Esophagus muscularis mucosa (tissue), 4 donors: ENCODE data around the gene HELZ2. TPM values are rescaled to one million over a fixed set of nuclear protein-coding genes. Genes with fewer than 3 reads are reported as not detected.
A peak's percentile ranks its signal among the peaks of the same experiment; 100 is the strongest.

ENCODE experiments used
- DNase-seq: peaks from one replicate; pipeline ENCODE4 v3.0.0-alpha.2; 2017; ENCODE audit errors: extremely low spot score
- H3K27ac ChIP-seq, 4 donors: fragments of 200-600 bp; sonication (generic); replicated peaks in 1 of 4; 1 replicate in 3 of 4; 2 replicates in 1 of 4; pipeline ENCODE4 v1.5.1; 2016 to 2019; ENCODE audit warnings: mild to moderate bottlenecking in 1 of 4
- H3K27me3 ChIP-seq, 4 donors: fragments of 200-600 bp; sonication (generic); one replicate each; pipeline versions ENCODE4 v1.5.1 to v1.6.0; 2016 to 2019
- H3K36me3 ChIP-seq, 4 donors: fragments of 200-600 bp; sonication (generic); one replicate each; pipeline ENCODE4 v1.5.1; 2016 to 2019
- H3K4me1 ChIP-seq, 4 donors: fragments of 200-600 bp; sonication (generic); one replicate each; pipeline ENCODE4 v1.5.1; 2016 to 2019
- H3K4me3 ChIP-seq, 4 donors: fragments of 200-600 bp; sonication (generic); 1 replicate in 2 of 4; 2 replicates in 2 of 4; pipeline ENCODE4 v1.5.1; 2016 to 2019; ENCODE audit warnings: mild to moderate bottlenecking in 4 of 4, moderate library complexity in 1 of 4
- H3K9me3 ChIP-seq, 4 donors: fragments of 200-600 bp; sonication (generic); 1 replicate in 3 of 4; 2 replicates in 1 of 4; pipeline ENCODE4 v1.5.1; 2016 to 2019
- EP300 ChIP-seq: sonication (generic); formaldehyde crosslinking; IDR thresholded peaks from one replicate; pipeline ENCODE4 v1.6.1; 2017; ENCODE audit warnings: antibody characterized with exemption
- POLR2A ChIP-seq: fragments of 450-650 bp; IDR thresholded peaks from one replicate; pipeline ENCODE4 v1.6.1; 2017; ENCODE audit warnings: antibody characterized with exemption, moderate library complexity, mild to moderate bottlenecking, low read depth
- POLR2AphosphoS5 ChIP-seq, 2 donors: sonication (generic); formaldehyde crosslinking; IDR thresholded peaks; one replicate each; pipeline ENCODE4 v1.6.1; 2017; ENCODE audit warnings: antibody characterized with exemption in 2 of 2
- WGBS: methylation state at CpG from one replicate; pipeline ENCODE4 v1.1.5; 2018; 5-methylcytosine and 5-hydroxymethylcytosine counted together
- intact Hi-C: fragments of 100-400 bp; cut with DNase I; formaldehyde crosslinking; loops from one replicate; pipeline ENCODE4 v1.15.1; 2023
- total RNA-seq, 4 donors: library from RNA; depleted of rRNA; stranded (reverse); fragments of >200 nt; gene quantifications; one replicate each; pipeline versions ENCODE4 v1.1.0 to v1.2.1, GENCODE V29; 2016
- TF ChIP-seq, protein P1 (sequence below), 3 experiments: fragments of 200-600 bp in 2 of 3; fragments of 450-650 bp in 1 of 3; sonication (generic) in 2 of 3; IDR thresholded peaks; one replicate each; pipeline ENCODE4 v1.5.1; 2017 to 2019; ENCODE audit warnings: antibody characterized with exemption in 3 of 3, mild to moderate bottlenecking in 2 of 3, moderate library complexity in 1 of 3

The HELZ2 gene
- total RNA-seq, 4 donors from 2014 or later: 19.5 to 36.9 (median 30.3) TPM

DNA sequence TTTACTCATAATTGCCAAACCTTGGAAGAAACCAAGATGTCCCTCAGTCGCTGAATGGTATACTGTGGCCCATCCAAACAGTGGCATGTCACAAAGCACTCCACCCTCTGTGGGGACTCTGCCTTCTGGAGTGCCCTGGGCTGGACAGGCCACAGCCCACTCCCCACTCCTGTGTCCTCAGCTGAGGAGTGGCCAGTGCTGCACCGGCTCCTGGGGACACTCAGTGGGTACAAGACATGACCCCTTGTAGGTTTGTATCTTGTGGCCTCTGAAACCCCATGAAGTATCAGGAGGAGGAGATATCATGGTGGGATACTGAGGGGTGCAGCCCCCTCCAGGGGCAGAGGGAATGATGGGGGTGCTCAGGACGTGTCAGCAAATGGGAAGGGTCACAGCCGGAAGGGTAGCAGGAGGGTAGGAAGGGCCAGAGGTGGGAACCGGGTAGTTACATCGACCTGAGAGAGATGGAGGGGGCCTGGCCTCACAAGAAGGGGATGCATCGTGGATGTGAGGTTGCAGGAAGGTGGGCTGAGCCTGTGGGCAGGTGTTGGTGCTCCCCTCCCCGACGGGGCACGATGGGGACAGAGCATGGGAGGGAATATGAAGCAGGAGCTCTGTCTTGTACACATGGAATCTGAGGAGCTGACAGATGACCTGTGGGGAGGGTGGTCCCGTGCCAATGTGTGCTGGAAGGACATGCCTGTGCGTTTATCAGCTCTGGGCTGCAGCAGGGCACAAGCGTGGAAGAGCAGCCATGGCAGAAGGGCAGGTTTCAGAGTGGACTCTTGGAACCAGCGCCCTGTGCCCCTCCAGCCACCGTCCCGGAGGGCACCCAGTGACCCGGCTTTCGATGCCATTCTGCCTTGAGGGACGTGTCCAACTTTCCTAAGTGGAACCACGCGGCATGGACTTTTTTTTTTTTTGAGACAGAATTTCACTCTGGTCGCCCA lies 11.9 kb upstream of the HELZ2 start:
- intact Hi-C loops: no loop called here
- no peak overlapping the region for H3K4me3 ChIP-seq
- 82% methylated on average over 22 of the region's 22 CpGs for WGBS
- no peaks in the 10 kb centered on the region for H3K9me3 ChIP-seq
- DNase-seq: no peak
- H3K4me1 ChIP-seq: peaks cover 0 to 8% (median 2%) of the 10 kb centered on the region in 4 donors
- no peak overlapping the region for H3K27ac ChIP-seq
- H3K36me3 ChIP-seq: peaks cover 12 to 39% (median 33%) of the 10 kb centered on the region in 4 donors
- no peaks in the 10 kb centered on the region for H3K27me3 ChIP-seq
- TF ChIP-seq, protein P1, sequence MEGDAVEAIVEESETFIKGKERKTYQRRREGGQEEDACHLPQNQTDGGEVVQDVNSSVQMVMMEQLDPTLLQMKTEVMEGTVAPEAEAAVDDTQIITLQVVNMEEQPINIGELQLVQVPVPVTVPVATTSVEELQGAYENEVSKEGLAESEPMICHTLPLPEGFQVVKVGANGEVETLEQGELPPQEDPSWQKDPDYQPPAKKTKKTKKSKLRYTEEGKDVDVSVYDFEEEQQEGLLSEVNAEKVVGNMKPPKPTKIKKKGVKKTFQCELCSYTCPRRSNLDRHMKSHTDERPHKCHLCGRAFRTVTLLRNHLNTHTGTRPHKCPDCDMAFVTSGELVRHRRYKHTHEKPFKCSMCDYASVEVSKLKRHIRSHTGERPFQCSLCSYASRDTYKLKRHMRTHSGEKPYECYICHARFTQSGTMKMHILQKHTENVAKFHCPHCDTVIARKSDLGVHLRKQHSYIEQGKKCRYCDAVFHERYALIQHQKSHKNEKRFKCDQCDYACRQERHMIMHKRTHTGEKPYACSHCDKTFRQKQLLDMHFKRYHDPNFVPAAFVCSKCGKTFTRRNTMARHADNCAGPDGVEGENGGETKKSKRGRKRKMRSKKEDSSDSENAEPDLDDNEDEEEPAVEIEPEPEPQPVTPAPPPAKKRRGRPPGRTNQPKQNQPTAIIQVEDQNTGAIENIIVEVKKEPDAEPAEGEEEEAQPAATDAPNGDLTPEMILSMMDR (IDR thresholded peaks at IDR 0.05): no peak
- TF ChIP-seq EP300: no peak
- no peak for TF ChIP-seq POLR2A
- no peak for TF ChIP-seq POLR2AphosphoS5 (IDR thresholded peaks at IDR 0.05)

DNA sequence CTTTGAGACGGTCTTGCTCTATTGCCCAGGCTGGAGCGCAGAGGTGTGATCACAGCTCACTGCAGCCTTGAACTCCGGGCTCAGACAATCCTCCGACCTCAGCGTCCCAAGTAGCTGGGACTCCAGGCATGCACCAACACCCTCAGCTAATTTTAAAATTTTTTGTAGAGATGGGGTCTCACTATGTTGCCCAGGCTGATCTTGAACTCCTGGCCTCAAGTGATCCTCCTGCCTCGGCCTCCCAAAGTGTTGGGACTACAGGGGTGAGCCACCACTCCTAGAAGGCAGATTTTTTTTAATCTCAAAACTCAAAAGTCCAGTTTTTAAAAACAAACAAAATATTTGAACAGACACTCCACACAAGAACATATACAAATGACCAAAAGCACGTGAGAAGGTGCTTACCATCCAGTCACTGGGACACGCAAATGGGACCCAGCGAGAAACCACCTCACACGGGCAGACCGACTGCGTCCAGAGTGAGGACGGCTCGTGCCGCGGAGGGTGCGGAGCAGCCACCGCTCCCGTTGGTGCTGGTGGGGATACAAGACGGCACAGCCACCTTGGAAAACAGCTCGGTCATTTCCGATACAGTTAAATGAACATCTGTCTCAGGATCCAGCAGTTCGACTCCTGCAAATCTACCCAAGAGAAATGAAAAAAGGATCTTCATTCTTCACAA lies 8.5 kb upstream of the HELZ2 start:
- peaks cover 0 to 7% (median 2%) of the 10 kb centered on the region in 4 donors for H3K36me3 ChIP-seq
- no peaks in the 10 kb centered on the region for H3K9me3 ChIP-seq
- H3K4me1 ChIP-seq: peaks cover 0 to 8% (median 2%) of the 10 kb centered on the region in 4 donors
- H3K27ac ChIP-seq: no peak overlapping the region
- DNase-seq: no peak
- peak overlapping the region in 1 of 4 donors; percentile 10 for H3K4me3 ChIP-seq
- 81% methylated on average over 23 of the region's 23 CpGs for WGBS
- intact Hi-C loops: no loop called here
- H3K27me3 ChIP-seq: peaks cover 0 to 10% (median 0%) of the 10 kb centered on the region in 4 donors
- TF ChIP-seq EP300 (no peak), POLR2A (no peak), POLR2AphosphoS5 (IDR thresholded peaks at IDR 0.05) (no peak)
- TF ChIP-seq, protein P1 (IDR thresholded peaks at IDR 0.05): no peak

DNA sequence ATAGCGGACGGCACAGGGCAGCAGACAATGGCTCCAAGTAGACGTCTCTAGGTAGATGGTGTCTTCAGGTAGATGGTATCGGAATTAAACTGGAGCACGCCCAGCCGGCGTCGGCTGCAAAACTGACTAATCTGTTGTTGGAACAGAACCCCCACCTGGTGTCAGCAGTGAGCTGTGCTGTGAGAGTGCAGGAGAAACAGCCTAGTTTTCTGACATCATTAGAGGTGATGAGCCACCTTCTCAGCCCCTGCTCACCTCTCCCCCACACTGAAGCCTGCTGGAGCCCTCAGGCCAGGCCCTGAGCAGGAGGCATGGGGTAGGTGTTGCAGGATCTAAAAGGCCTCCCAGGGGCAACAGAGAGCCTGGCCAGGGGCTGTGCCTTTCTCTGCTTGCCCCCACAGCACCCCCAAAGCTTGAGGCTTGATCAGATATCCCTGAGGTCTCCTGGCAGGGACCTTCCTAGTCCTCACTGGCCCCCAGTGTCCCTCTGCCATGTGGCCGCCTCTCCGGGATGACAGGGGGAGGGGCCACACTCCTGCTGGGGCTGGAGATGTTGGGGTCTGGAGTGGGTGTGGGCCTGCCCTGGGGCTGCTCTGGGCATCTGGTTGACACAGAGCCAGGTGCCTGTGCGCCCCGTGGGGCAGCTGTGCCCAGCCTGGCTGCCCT lies 6.9 kb upstream of the HELZ2 start:
- peaks cover 0 to 10% (median 0%) of the 10 kb centered on the region in 4 donors for H3K27me3 ChIP-seq
- TF ChIP-seq, protein P1 (IDR thresholded peaks at IDR 0.05): peak in 1 of 3 experiments; percentile 14
- TF ChIP-seq POLR2AphosphoS5 (IDR thresholded peaks at IDR 0.05): no peak
- DNase-seq: no peak
- intact Hi-C loops: no loop called here
- H3K36me3 ChIP-seq: no peaks in the 10 kb centered on the region
- H3K9me3 ChIP-seq: no peaks in the 10 kb centered on the region
- H3K4me3 ChIP-seq: no peak overlapping the region
- no peak overlapping the region for H3K27ac ChIP-seq
- H3K4me1 ChIP-seq: peaks cover 0 to 8% (median 2%) of the 10 kb centered on the region in 4 donors
- WGBS: 54% methylated on average over 8 of the region's 12 CpGs

DNA sequence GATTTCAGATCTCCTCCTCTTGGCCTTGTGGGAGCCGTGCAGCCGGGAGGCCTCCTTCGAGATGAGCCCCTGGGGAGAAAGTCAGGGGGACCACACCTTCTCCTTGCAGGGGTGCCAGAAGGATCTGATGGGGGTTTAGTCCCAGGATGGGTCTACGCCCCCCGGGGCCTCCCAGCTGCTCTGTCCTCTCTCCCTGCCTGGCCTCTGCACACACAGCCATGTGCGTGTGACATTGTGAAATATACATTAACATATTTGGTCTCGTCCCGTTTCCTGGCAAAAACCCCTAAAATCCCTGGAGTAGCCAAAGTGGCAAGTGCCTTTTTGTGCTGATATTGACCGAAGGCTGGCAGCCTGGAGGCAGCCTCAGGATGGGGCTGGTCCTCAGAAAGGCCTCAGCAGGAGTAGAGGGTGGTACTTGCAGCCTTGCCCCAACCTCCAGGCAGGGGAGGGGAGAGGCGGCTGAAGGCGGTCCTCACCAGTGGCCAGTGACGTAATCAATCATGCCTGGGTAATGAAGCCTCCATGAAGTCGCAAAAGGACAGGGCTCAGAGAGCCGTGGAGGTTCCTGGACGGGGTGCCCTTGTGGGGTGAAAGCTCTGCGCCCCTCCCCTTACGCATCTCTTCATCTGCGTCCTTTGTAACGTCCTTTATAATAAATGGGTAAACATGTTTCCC lies 5.1 kb upstream of the HELZ2 start:
- H3K4me3 ChIP-seq: no peak overlapping the region
- peaks cover 0 to 10% (median 0%) of the 10 kb centered on the region in 4 donors for H3K27me3 ChIP-seq
- intact Hi-C loops: no loop called here
- WGBS: 81% methylated on average over 15 of the region's 19 CpGs
- no peak overlapping the region for H3K27ac ChIP-seq
- H3K36me3 ChIP-seq: no peaks in the 10 kb centered on the region
- no peak for TF ChIP-seq EP300
- TF ChIP-seq, protein P1 (IDR thresholded peaks at IDR 0.05): no peak
- TF ChIP-seq POLR2A: no peak
- no peak for TF ChIP-seq POLR2AphosphoS5 (IDR thresholded peaks at IDR 0.05)
- DNase-seq: no peak
- H3K4me1 ChIP-seq: peaks cover 8 to 20% (median 14%) of the 10 kb centered on the region in 4 donors
- no peaks in the 10 kb centered on the region for H3K9me3 ChIP-seq
